ENCODE results near the gene RPS4Y2. TPM values are rescaled to one million over a fixed set of nuclear protein-coding genes. Genes with fewer than 3 reads are reported as not detected.

RPS4Y2 gene
- total and polyA plus RNA-seq, 2 of the 13 experiments (the other 11 are each of a cell fraction or from before 2014, with no cell fraction given), result not detected

DNA sequence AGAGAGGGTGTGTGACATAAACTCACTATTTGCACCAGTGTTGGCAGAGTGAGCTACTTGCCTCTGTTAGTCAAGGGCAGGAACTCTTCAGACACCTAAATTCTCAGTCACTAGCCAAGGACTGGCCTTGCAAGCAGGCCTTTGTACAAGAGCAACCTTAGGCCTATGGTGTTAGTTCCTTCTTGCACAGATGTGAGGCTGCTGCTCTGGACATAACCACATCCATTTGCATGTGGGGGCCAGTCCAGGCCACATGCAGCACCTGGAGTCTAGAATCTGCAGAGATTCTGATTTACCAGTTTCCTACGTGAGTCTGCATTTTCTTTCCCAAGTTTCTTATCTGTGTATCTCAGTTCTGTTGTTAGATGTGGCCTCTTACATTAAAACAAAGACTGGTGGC is 20.7 kb upstream of the RPS4Y2 start (continued):
- TF ChIP-seq ZNF256 (CRISPR knock-in tag; conservative IDR thresholded peaks at IDR 0.05) (no peak), SSRP1 (CRISPR knock-in tag; IDR thresholded peaks at IDR 0.05) (no peak)
- TF ChIP-seq, protein P1, sequence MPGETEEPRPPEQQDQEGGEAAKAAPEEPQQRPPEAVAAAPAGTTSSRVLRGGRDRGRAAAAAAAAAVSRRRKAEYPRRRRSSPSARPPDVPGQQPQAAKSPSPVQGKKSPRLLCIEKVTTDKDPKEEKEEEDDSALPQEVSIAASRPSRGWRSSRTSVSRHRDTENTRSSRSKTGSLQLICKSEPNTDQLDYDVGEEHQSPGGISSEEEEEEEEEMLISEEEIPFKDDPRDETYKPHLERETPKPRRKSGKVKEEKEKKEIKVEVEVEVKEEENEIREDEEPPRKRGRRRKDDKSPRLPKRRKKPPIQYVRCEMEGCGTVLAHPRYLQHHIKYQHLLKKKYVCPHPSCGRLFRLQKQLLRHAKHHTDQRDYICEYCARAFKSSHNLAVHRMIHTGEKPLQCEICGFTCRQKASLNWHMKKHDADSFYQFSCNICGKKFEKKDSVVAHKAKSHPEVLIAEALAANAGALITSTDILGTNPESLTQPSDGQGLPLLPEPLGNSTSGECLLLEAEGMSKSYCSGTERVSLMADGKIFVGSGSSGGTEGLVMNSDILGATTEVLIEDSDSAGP (CRISPR knock-in tag; IDR thresholded peaks at IDR 0.05; ENCODE audit: borderline replicate concordance), result no peak
- TF ChIP-seq, protein P2, sequence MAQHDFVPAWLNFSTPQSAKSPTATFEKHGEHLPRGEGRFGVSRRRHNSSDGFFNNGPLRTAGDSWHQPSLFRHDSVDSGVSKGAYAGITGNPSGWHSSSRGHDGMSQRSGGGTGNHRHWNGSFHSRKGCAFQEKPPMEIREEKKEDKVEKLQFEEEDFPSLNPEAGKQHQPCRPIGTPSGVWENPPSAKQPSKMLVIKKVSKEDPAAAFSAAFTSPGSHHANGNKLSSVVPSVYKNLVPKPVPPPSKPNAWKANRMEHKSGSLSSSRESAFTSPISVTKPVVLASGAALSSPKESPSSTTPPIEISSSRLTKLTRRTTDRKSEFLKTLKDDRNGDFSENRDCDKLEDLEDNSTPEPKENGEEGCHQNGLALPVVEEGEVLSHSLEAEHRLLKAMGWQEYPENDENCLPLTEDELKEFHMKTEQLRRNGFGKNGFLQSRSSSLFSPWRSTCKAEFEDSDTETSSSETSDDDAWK (CRISPR knock-in tag; IDR thresholded peaks at IDR 0.05), result no peak

DNA sequence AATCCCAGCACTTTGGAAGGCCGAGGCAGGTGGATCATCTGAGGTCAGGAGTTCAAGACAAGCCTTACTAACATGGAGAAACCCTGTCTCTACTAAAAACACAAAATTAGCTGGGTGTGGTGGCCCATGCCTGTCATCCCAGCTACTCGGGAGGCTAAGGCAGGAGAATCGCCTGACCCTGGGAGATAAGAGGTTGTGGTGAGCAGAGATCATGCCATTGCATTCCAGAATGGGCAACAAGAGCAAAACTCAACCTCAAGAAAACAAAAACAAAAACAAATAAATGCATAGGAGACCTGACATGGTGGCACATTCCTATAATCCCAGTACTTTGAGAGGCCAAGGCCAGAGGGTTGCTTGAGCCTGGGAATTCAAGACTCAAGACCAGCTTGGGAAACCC is 16.1 kb upstream of the RPS4Y2 start:
- CTCF ChIA-PET (ENCODE audit: low intra/inter-chr PET ratio, low total read pairs), result no interaction called here
- FAIRE-seq, result no peak
- H3K36me3 ChIP-seq (replicated peaks in 1 of 2; ENCODE audit: control insufficient read depth in 1 of 2, insufficient read depth in 2 of 2, low read length in 2 of 2), result no peaks in the 10 kb centered on the region
- no peaks in the 10 kb centered on the region for H3K79me2 ChIP-seq (ENCODE audit: insufficient read depth, low read length)
- H3K4me1 ChIP-seq (ENCODE audit: insufficient read depth, low read length), result no peaks in the 10 kb centered on the region
- no peak overlapping the region for H2AFZ ChIP-seq (ENCODE audit: low read length)
- 0% methylated on average over 2 of the region's 3 CpGs for WGBS (ENCODE audit: low lambda C conversion rate)
- no peaks in the 10 kb centered on the region for H4K20me1 ChIP-seq (ENCODE audit: insufficient read depth, low read length)
- no peak for ATAC-seq
- H3K27me3 ChIP-seq (ENCODE audit: control insufficient read depth in 1 of 2, insufficient read depth in 2 of 2, low read length in 2 of 2), result no peaks in the 10 kb centered on the region
- H3K9ac ChIP-seq (ENCODE audit: insufficient read depth, low read depth, low read length), result no peak overlapping the region
- no peak for DNase-seq (ENCODE audit: low spot score)
- no peak overlapping the region for H3K4me3 ChIP-seq (replicated peaks in 1 of 3; ENCODE audit: insufficient read depth in 1 of 3, low read depth in 2 of 3, low read length in 3 of 3)
- intact Hi-C loops (cut with micrococcal nuclease; ENCODE audit: unreplicated experiment), result loop anchor here (2.0 to 10.0 kb wide), 2 partner anchors 181 to 925 kb away; no protein-coding TSS in a partner anchor
- H3K9me3 ChIP-seq (ENCODE audit: low read length), result no peaks in the 10 kb centered on the region
- no peak overlapping the region for H3K4me2 ChIP-seq (ENCODE audit: low read depth, low read length)
- H3K27ac ChIP-seq (ENCODE audit: extremely low read length, insufficient read depth, low read length), result no peak overlapping the region
- in situ Hi-C loops (cut with HindIII; ENCODE audit: extremely low pct_ligation_motif_present, low pct_unique_long_range_greater_than_20kb), result no loop called here
- no TSS peak for BruUV-seq (replicated peaks)
- POLR2A ChIA-PET, result no interaction called here
- TF ChIP-seq ZFP62 (CRISPR knock-in tag; IDR thresholded peaks at IDR 0.05), result no peak
- TF ChIP-seq SIN3A (IDR thresholded peaks at IDR 0.05; ENCODE audit: borderline replicate concordance, low read depth, low read length), result no peak
- no peak for TF ChIP-seq SMARCE1 (IDR thresholded peaks at IDR 0.05; ENCODE audit: borderline replicate concordance)
- TF ChIP-seq, protein P3, sequence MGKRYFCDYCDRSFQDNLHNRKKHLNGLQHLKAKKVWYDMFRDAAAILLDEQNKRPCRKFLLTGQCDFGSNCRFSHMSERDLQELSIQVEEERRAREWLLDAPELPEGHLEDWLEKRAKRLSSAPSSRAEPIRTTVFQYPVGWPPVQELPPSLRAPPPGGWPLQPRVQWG (CRISPR knock-in tag; IDR thresholded peaks at IDR 0.05; ENCODE audit: borderline replicate concordance, low read depth), result no peak
- no peak for TF ChIP-seq ZNF225 (CRISPR knock-in tag; IDR thresholded peaks at IDR 0.05)
- TF ChIP-seq KMT2B (CRISPR knock-in tag; IDR thresholded peaks at IDR 0.05), result no peak
- TF ChIP-seq, protein P4, sequence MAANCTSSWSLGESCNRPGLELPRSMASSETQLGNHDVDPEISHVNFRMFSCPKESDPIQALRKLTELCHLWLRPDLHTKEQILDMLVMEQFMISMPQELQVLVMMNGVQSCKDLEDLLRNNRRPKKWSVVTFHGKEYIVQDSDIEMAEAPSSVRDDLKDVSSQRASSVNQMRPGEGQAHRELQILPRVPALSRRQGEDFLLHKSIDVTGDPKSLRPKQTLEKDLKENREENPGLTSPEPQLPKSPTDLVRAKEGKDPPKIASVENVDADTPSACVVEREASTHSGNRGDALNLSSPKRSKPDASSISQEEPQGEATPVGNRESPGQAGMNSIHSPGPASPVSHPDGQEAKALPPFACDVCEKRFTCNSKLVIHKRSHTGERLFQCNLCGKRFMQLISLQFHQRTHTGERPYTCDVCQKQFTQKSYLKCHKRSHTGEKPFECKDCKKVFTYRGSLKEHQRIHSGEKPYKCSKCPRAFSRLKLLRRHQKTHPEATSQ (CRISPR knock-in tag; IDR thresholded peaks at IDR 0.05; ENCODE audit: borderline replicate concordance), result no peak
- no peak for TF ChIP-seq ZEB1 (IDR thresholded peaks at IDR 0.05; ENCODE audit: insufficient replicate concordance, low read depth)
- TF ChIP-seq REL (CRISPR knock-in tag; conservative IDR thresholded peaks at IDR 0.05), result no peak
- TF ChIP-seq RAD51 (IDR thresholded peaks at IDR 0.05; ENCODE audit: borderline replicate concordance), result no peak
- TF ChIP-seq ZSCAN22 (CRISPR knock-in tag; IDR thresholded peaks at IDR 0.05), result no peak
- TF ChIP-seq NFKBIZ (CRISPR knock-in tag; IDR thresholded peaks at IDR 0.05), result no peak
- TF ChIP-seq, protein P5, sequence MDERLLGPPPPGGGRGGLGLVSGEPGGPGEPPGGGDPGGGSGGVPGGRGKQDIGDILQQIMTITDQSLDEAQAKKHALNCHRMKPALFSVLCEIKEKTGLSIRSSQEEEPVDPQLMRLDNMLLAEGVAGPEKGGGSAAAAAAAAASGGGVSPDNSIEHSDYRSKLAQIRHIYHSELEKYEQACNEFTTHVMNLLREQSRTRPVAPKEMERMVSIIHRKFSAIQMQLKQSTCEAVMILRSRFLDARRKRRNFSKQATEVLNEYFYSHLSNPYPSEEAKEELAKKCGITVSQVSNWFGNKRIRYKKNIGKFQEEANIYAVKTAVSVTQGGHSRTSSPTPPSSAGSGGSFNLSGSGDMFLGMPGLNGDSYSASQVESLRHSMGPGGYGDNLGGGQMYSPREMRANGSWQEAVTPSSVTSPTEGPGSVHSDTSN (CRISPR knock-in tag; IDR thresholded peaks at IDR 0.05), result no peak
- TF ChIP-seq ARNTL (CRISPR knock-in tag; IDR thresholded peaks at IDR 0.05), result no peak
- no peak for TF ChIP-seq ZNF547 (CRISPR knock-in tag; IDR thresholded peaks at IDR 0.05)
- no peak for TF ChIP-seq MTA3 (CRISPR knock-in tag; IDR thresholded peaks at IDR 0.05)

Data from HepG2 (cell line).